ENCODE results near the gene FGFBP2.

The FGFBP2 gene

GRCh38 chr4:15963001-15963451 is at the start of gene FGFBP2:
Gene FGFBP2 (minus strand): TSS chr4:15963175. CDS start chr4:15963129, 46 bp downstream.
- DNase-seq = peak; percentile 35 to 36

GRCh38 chr4:16011173-16011572 is 48.2 kb upstream of the FGFBP2 start:
- DNase-seq = no peak

- DNase-seq = no peak
Measured at GRCh38 chr4:16009153-16009552, 46.2 kb upstream of the FGFBP2 start.

- DNase-seq = no peak
Measured at GRCh38 chr4:16007471-16008095, 44.6 kb upstream of the FGFBP2 start.

- no peak for DNase-seq
Measured at GRCh38 chr4:16006771-16007446, 43.9 kb upstream of the FGFBP2 start.

GRCh38 chr4:16005676-16006075 is 42.7 kb upstream of the FGFBP2 start:
- DNase-seq = no peak

- DNase-seq = peak; percentile 11 to 24
Measured at GRCh38 chr4:16001484-16001858, 38.5 kb upstream of the FGFBP2 start.

- no peak for DNase-seq
Measured at GRCh38 chr4:16000708-16001483, 37.9 kb upstream of the FGFBP2 start.

- no peak for DNase-seq
Measured at GRCh38 chr4:15996773-15997172, 33.8 kb upstream of the FGFBP2 start.

- DNase-seq = no peak
Measured at GRCh38 chr4:15995826-15996225, 32.9 kb upstream of the FGFBP2 start.

GRCh38 chr4:15992167-15992485 is 29.2 kb upstream of the FGFBP2 start:
- DNase-seq = no peak

- DNase-seq = no peak
Measured at GRCh38 chr4:15990570-15991285, 27.8 kb upstream of the FGFBP2 start.

- DNase-seq = no peak
Measured at GRCh38 chr4:15989424-15989823, 26.4 kb upstream of the FGFBP2 start.

GRCh38 chr4:15988222-15988621 is 25.2 kb upstream of the FGFBP2 start:
- no peak for DNase-seq

GRCh38 chr4:15986907-15987306 is 23.9 kb upstream of the FGFBP2 start:
- no peak for DNase-seq

GRCh38 chr4:15983610-15984009 is 20.6 kb upstream of the FGFBP2 start:
- no peak for DNase-seq

GRCh38 chr4:15982842-15983524 is 20.0 kb upstream of the FGFBP2 start:
- DNase-seq = no peak

GRCh38 chr4:15976456-15977447 is 13.8 kb upstream of the FGFBP2 start:
- no peak for DNase-seq

- DNase-seq = no peak
Measured at GRCh38 chr4:15971068-15971801, 8.3 kb upstream of the FGFBP2 start.

- no peak for DNase-seq
Measured at GRCh38 chr4:15968551-15969300, 5.8 kb upstream of the FGFBP2 start.

Measured in stimulated activated CD4-positive, alpha-beta T cell treated with anti-CD3 and anti-CD28 coated beads, Interleukin-4, amount 100 ng/mL, for 4 hours (primary cell).